Measurements from ENCODE around the gene BBIP1. TPM values are rescaled to one million over a fixed set of nuclear protein-coding genes. Genes with fewer than 3 reads are reported as not detected.

BBIP1 gene
- total and polyA plus RNA-seq, 9 of the 15 experiments (the other 6 are each of a cell fraction or from before 2014, with no cell fraction given): 5.2 to 31.0 (median 19.4) TPM

- TF ChIP-seq PRDM10 (IDR thresholded peaks at IDR 0.05; ENCODE audit: partially characterized antibody) (peak; percentile 62), RFX1 (IDR thresholded peaks at IDR 0.05) (peak; percentile 97), ZNF584 (CRISPR knock-in tag; IDR thresholded peaks at IDR 0.05; ENCODE audit: low read depth) (peak; percentile 74), E2F6 (IDR thresholded peaks at IDR 0.05; ENCODE audit: borderline replicate concordance in 1 of 2, extremely low read depth in 1 of 2, insufficient read depth in 1 of 2, insufficient read length in 1 of 2, low read depth in 1 of 2, low read length in 1 of 2, poor library complexity in 1 of 2, severe bottlenecking in 1 of 2) (peak in 1 of 2 experiments; percentile 22), SIN3A (IDR thresholded peaks at IDR 0.05; ENCODE audit: borderline replicate concordance in 2 of 2, control insufficient read depth in 1 of 2, low read depth in 2 of 2, low read length in 2 of 2) (peak; percentile 1 to 69; a peak in 2 of 4 replicates), SP1 (CRISPR knock-in tag; IDR thresholded peaks at IDR 0.05) (peak; percentile 67), KHSRP (IDR thresholded peaks at IDR 0.05) (no peak), RB1 (IDR thresholded peaks at IDR 0.05; ENCODE audit: low read depth) (peak; percentile 56), RAD21 (CRISPR knock-in tag; conservative IDR thresholded peaks at IDR 0.05 in 1 of 2, IDR thresholded peaks at IDR 0.05 in 1 of 2) (no peak), ZNF444 (CRISPR knock-in tag; IDR thresholded peaks at IDR 0.05) (no peak), HMGN3 (IDR thresholded peaks at IDR 0.05; ENCODE audit: borderline replicate concordance, extremely low read depth, insufficient read length, low read depth, low read length) (peak; percentile 91), NRF1 (conservative IDR thresholded peaks at IDR 0.05 in 1 of 2, IDR thresholded peaks at IDR 0.05 in 1 of 2) (peak in 1 of 2 experiments; percentile 66; a peak in 2 of 4 replicates), CBX1 (IDR thresholded peaks at IDR 0.05; ENCODE audit: low read depth) (no peak), KDM1A (IDR thresholded peaks at IDR 0.05) (0 out of 4 replicates have a peak, but pooled peaks of 1 of the 2 experiments have one; percentile 10), PHF8 (IDR thresholded peaks at IDR 0.05; ENCODE audit: borderline replicate concordance, low read length) (peak; percentile 91), HCFC1 (IDR thresholded peaks at IDR 0.05; ENCODE audit: low read depth, low read length) (peak; percentile 89), ATF6 (CRISPR knock-in tag; IDR thresholded peaks at IDR 0.05) (no peak), ETV5 (CRISPR knock-in tag; IDR thresholded peaks at IDR 0.05; ENCODE audit: low read depth) (peak; percentile 74; the same call in 1 of the 2 replicates), IFI16 (CRISPR knock-in tag; IDR thresholded peaks at IDR 0.05) (no peak), ZNF589 (CRISPR knock-in tag; IDR thresholded peaks at IDR 0.05; ENCODE audit: low read depth) (peak; percentile 85; the same call in 1 of the 2 replicates)
These were observed at the start of gene BBIP1 (continued) for GRCh38 chr10:110918643-110919348.

Data from K562 (cell line).